ENCODE results near the gene MBOAT1.

- TF ChIP-seq POU2F2 (IDR thresholded peaks at IDR 0.05; ENCODE audit: low read depth, low read length) (no peak), TAF1 (IDR thresholded peaks at IDR 0.05; ENCODE audit: low read depth, low read length) (no peak), POLR2A (IDR thresholded peaks at IDR 0.05; ENCODE audit: low read depth, low read length) (no peak), POLR2AphosphoS5 (IDR thresholded peaks at IDR 0.05; ENCODE audit: low read depth, low read length) (no peak)
Observed at GRCh38 chr6:20170455-20171148, 41.7 kb downstream of the MBOAT1 start.
